Loucy (cell line): ENCODE measurements around the gene TXNL4B.
A peak's percentile ranks its signal among the peaks of the same experiment; 100 is the strongest.

Experiments
- H2AFZ ChIP-seq: fragments of 200-600 bp; sonication (generic); 2 replicates; pipeline ENCODE4 v1.6.0; 2016; ENCODE audit warnings: antibody characterized with exemption, mild to moderate bottlenecking, low read length, moderate library complexity
- H3F3A ChIP-seq: fragments of 200-600 bp; 2 replicates; pipeline ENCODE4 v1.6.0; 2016; ENCODE audit warnings: antibody characterized with exemption, low read depth, mild to moderate bottlenecking
- H3K27me3 ChIP-seq: fragments of 200-600 bp; sonication (generic); 2 replicates; pipeline ENCODE4 v1.6.1; 2014; ENCODE audit warnings: low read length, mild to moderate bottlenecking; ENCODE audit not compliant: insufficient read depth, poor library complexity, severe bottlenecking
- H3K36me3 ChIP-seq: fragments of 200-600 bp; sonication (generic); 2 replicates; pipeline ENCODE4 v1.6.1; 2016; ENCODE audit warnings: low read length; ENCODE audit not compliant: insufficient read depth
- H3K4me1 ChIP-seq: fragments of 200-600 bp; sonication (generic); 2 replicates; pipeline ENCODE4 v1.5.1; 2014; ENCODE audit warnings: low read length, mild to moderate bottlenecking; ENCODE audit not compliant: insufficient read depth, poor library complexity, severe bottlenecking
- H3K4me2 ChIP-seq: fragments of 200-600 bp; sonication (generic); 2 replicates; pipeline ENCODE4 v1.6.0; 2014; ENCODE audit warnings: antibody characterized with exemption, low read length, low read depth, mild to moderate bottlenecking; ENCODE audit not compliant: poor library complexity, severe bottlenecking
- H3K4me3 ChIP-seq: fragments of 200-600 bp; sonication (generic); 2 replicates; pipeline ENCODE4 v1.5.1; 2014; ENCODE audit warnings: low read length, mild to moderate bottlenecking, mixed read lengths; ENCODE audit not compliant: poor library complexity, severe bottlenecking
- H3K79me2 ChIP-seq: fragments of 200-600 bp; sonication (generic); 2 replicates; pipeline ENCODE4 v1.6.1; 2014; ENCODE audit warnings: low read length; ENCODE audit not compliant: insufficient read depth
- H3K9ac ChIP-seq: fragments of 200-600 bp; sonication (generic); 2 replicates; pipeline ENCODE4 v1.6.0; 2014; ENCODE audit warnings: mild to moderate bottlenecking, low read depth, low read length, moderate library complexity; ENCODE audit not compliant: poor library complexity, severe bottlenecking
- H3K9me2 ChIP-seq: fragments of 200-600 bp; sonication (generic); replicated peaks from 2 replicates; pipeline ENCODE4 v1.6.1; 2016; ENCODE audit warnings: low read depth, low read length, mixed read lengths
- H3K9me3 ChIP-seq: fragments of 200-600 bp; sonication (generic); 2 replicates; pipeline ENCODE4 v1.6.1; 2014; ENCODE audit warnings: mild to moderate bottlenecking, antibody characterized with exemption, low read length, low read depth; ENCODE audit not compliant: insufficient read depth
- H4K20me1 ChIP-seq: fragments of 200-600 bp; sonication (generic); 2 replicates; pipeline ENCODE4 v1.6.0; 2014; ENCODE audit warnings: antibody characterized with exemption, low read length, mild to moderate bottlenecking; ENCODE audit not compliant: insufficient read depth, poor library complexity, severe bottlenecking
- CTCF ChIP-seq: fragments of 200-600 bp; sonication (generic); conservative IDR thresholded peaks from 2 replicates; pipeline ENCODE4 v1.5.1; 2014; ENCODE audit warnings: mild to moderate bottlenecking, antibody characterized with exemption, low read length
- EZH2phosphoT487 ChIP-seq: fragments of 200-600 bp; IDR thresholded peaks from 2 replicates; pipeline ENCODE4 v1.6.1; 2018; ENCODE audit warnings: antibody characterized with exemption, mild to moderate bottlenecking, moderate library complexity, borderline replicate concordance

Gene TXNL4B

GRCh38 chr16:72099377-72099818 lies 6.0 kb upstream of the TXNL4B start:
- no peak for TF ChIP-seq EZH2phosphoT487
- TF ChIP-seq CTCF, result peak; percentile 64
- Histone ChIP-seq H3K36me3 (peaks cover 66% of the 10 kb centered on the region; the same call in 1 of the 2 replicates), H3K9me3 (no peaks in the 10 kb centered on the region), H3K9ac (no peak overlapping the region), H3K4me3 (no peak overlapping the region), H3K4me2 (no peak overlapping the region), H3K9me2 (no peaks in the 10 kb centered on the region), H3F3A (no peaks in the 10 kb centered on the region), H3K79me2 (peaks cover 30% of the 10 kb centered on the region), H4K20me1 (peaks cover 11% of the 10 kb centered on the region), H3K4me1 (peaks cover 16% of the 10 kb centered on the region), H2AFZ (no peak overlapping the region), H3K27me3 (no peaks in the 10 kb centered on the region)

- H2AFZ ChIP-seq, result no peak overlapping the region
- H3K36me3 ChIP-seq, result peaks cover 61% of the 10 kb centered on the region; the same call in 1 of the 2 replicates
- no peak overlapping the region for H3K9ac ChIP-seq
- no peak overlapping the region for H3K4me3 ChIP-seq
- no peak overlapping the region for H3K4me2 ChIP-seq
- no peaks in the 10 kb centered on the region for H3K27me3 ChIP-seq
- no peaks in the 10 kb centered on the region for H3K9me2 ChIP-seq
- TF ChIP-seq CTCF (no peak), EZH2phosphoT487 (no peak)
- H4K20me1 ChIP-seq, result peaks cover 15% of the 10 kb centered on the region
- peaks cover 16% of the 10 kb centered on the region for H3K4me1 ChIP-seq
- no peaks in the 10 kb centered on the region for H3F3A ChIP-seq
- no peaks in the 10 kb centered on the region for H3K9me3 ChIP-seq
- H3K79me2 ChIP-seq, result peaks cover 35% of the 10 kb centered on the region
Observed at GRCh38 chr16:72098936-72099335, 5.5 kb upstream of the TXNL4B start.

GRCh38 chr16:72094266-72094610 lies 818 bp upstream of the TXNL4B start:
- Histone ChIP-seq H3K79me2 (peaks cover 71% of the 10 kb centered on the region), H3K27me3 (no peaks in the 10 kb centered on the region), H3K4me3 (peak overlapping the region; percentile 97), H3K36me3 (peaks cover 21% of the 10 kb centered on the region; the same call in 1 of the 2 replicates), H3K9me2 (no peaks in the 10 kb centered on the region), H3F3A (no peaks in the 10 kb centered on the region), H3K4me1 (peaks cover 31% of the 10 kb centered on the region), H2AFZ (peak overlapping the region; percentile 80), H3K9ac (peak overlapping the region; percentile 94), H3K4me2 (peak overlapping the region; percentile 83), H3K9me3 (no peaks in the 10 kb centered on the region), H4K20me1 (peaks cover 23% of the 10 kb centered on the region)
- TF ChIP-seq EZH2phosphoT487, result no peak
- TF ChIP-seq CTCF, result no peak
